ENCODE results near the gene ENDOG.

GRCh38 chr9:128807827-128808226 is 10.5 kb upstream of the ENDOG start:
- no peak for TF ChIP-seq CTCF (IDR thresholded peaks at IDR 0.05; ENCODE audit: low read depth, low read length)
- TF ChIP-seq EZH2phosphoT487 (IDR thresholded peaks at IDR 0.05; ENCODE audit: low read depth) = no peak
